Effector memory CD4-positive, alpha-beta T cell (primary cell): ENCODE measurements around the gene BLM.

Experiments
- DNase-seq, 3 donors: peaks; one replicate each; pipeline ENCODE4 v3.0.0-alpha.2; 2020
- H3K27ac ChIP-seq: 2 replicates; pipeline ENCODE4 v1.7.0; 2013; ENCODE audit warnings: mild to moderate bottlenecking, low read length, moderate library complexity; ENCODE audit not compliant: insufficient read depth, poor library complexity, severe bottlenecking
- H3K27me3 ChIP-seq: replicated peaks from 2 replicates; pipeline ENCODE4 v1.7.0; 2013; ENCODE audit warnings: mild to moderate bottlenecking, low read length; ENCODE audit not compliant: insufficient read depth, control insufficient read depth, poor library complexity, severe bottlenecking
- H3K36me3 ChIP-seq: 2 replicates; pipeline ENCODE4 v1.7.0; 2013; ENCODE audit warnings: mild to moderate bottlenecking, low read length, moderate library complexity; ENCODE audit not compliant: control insufficient read depth, insufficient read depth
- H3K4me1 ChIP-seq: 2 replicates; pipeline ENCODE4 v1.7.0; 2013; ENCODE audit warnings: low read length, mild to moderate bottlenecking; ENCODE audit not compliant: control insufficient read depth, insufficient read depth, poor library complexity, severe bottlenecking
- H3K4me3 ChIP-seq: 2 replicates; pipeline ENCODE4 v1.7.0; 2013; ENCODE audit warnings: low read length, low read depth, mild to moderate bottlenecking; ENCODE audit not compliant: insufficient read depth, poor library complexity, severe bottlenecking
- H3K9me3 ChIP-seq: 2 replicates; pipeline ENCODE4 v1.7.0; 2013; ENCODE audit warnings: mild to moderate bottlenecking, low read length, moderate library complexity; ENCODE audit not compliant: control insufficient read depth

BLM gene

GRCh38 chr15:90851940-90852339 is 134.8 kb downstream of the BLM start:
- Histone ChIP-seq H3K27me3 (no peaks in the 10 kb centered on the region), H3K36me3 (no peaks in the 10 kb centered on the region), H3K4me1 (peaks cover 47% of the 10 kb centered on the region), H3K27ac (peak overlapping the region; percentile 60), H3K4me3 (no peak overlapping the region), H3K9me3 (no peaks in the 10 kb centered on the region)
- no peak for DNase-seq

GRCh38 chr15:90855139-90855538 is 138.0 kb downstream of the BLM start:
- Histone ChIP-seq H3K36me3 (no peaks in the 10 kb centered on the region), H3K4me1 (peaks cover 61% of the 10 kb centered on the region), H3K9me3 (no peaks in the 10 kb centered on the region), H3K27me3 (no peaks in the 10 kb centered on the region), H3K27ac (no peak overlapping the region), H3K4me3 (no peak overlapping the region)
- DNase-seq, result no peak

GRCh38 chr15:90857337-90857736 is 140.2 kb downstream of the BLM start:
- no peak overlapping the region for H3K4me3 ChIP-seq
- no peak for DNase-seq
- no peaks in the 10 kb centered on the region for H3K36me3 ChIP-seq
- peak overlapping the region; percentile 71 for H3K27ac ChIP-seq
- no peaks in the 10 kb centered on the region for H3K27me3 ChIP-seq
- peaks cover 43% of the 10 kb centered on the region for H3K4me1 ChIP-seq
- no peaks in the 10 kb centered on the region for H3K9me3 ChIP-seq

- DNase-seq, result no peak
- Histone ChIP-seq H3K4me3 (no peak overlapping the region), H3K36me3 (no peaks in the 10 kb centered on the region), H3K27ac (peak overlapping the region; percentile 71), H3K9me3 (no peaks in the 10 kb centered on the region), H3K4me1 (peaks cover 36% of the 10 kb centered on the region), H3K27me3 (no peaks in the 10 kb centered on the region)
Measured at GRCh38 chr15:90857883-90858443, 140.8 kb downstream of the BLM start.

- no peak overlapping the region for H3K27ac ChIP-seq
- H3K4me3 ChIP-seq, result no peak overlapping the region
- H3K36me3 ChIP-seq, result no peaks in the 10 kb centered on the region
- DNase-seq, result no peak
- peaks cover 30% of the 10 kb centered on the region for H3K4me1 ChIP-seq
- H3K27me3 ChIP-seq, result no peaks in the 10 kb centered on the region
- H3K9me3 ChIP-seq, result no peaks in the 10 kb centered on the region
Measured at GRCh38 chr15:90859234-90860131, 142.3 kb downstream of the BLM start.

GRCh38 chr15:90860450-90860849 is 143.3 kb downstream of the BLM start:
- H3K4me3 ChIP-seq, result no peak overlapping the region
- H3K27me3 ChIP-seq, result no peaks in the 10 kb centered on the region
- no peak overlapping the region for H3K27ac ChIP-seq
- H3K4me1 ChIP-seq, result peaks cover 25% of the 10 kb centered on the region
- no peaks in the 10 kb centered on the region for H3K36me3 ChIP-seq
- no peaks in the 10 kb centered on the region for H3K9me3 ChIP-seq
- DNase-seq, result no peak

- DNase-seq, result no peak
- no peak overlapping the region for H3K4me3 ChIP-seq
- H3K4me1 ChIP-seq, result peaks cover 22% of the 10 kb centered on the region
- H3K36me3 ChIP-seq, result no peaks in the 10 kb centered on the region
- no peaks in the 10 kb centered on the region for H3K27me3 ChIP-seq
- no peaks in the 10 kb centered on the region for H3K9me3 ChIP-seq
- no peak overlapping the region for H3K27ac ChIP-seq
Measured at GRCh38 chr15:90860942-90861675, 144.0 kb downstream of the BLM start.

GRCh38 chr15:90862487-90862886 is 145.3 kb downstream of the BLM start:
- Histone ChIP-seq H3K27me3 (no peaks in the 10 kb centered on the region), H3K9me3 (no peaks in the 10 kb centered on the region), H3K4me1 (peaks cover 9% of the 10 kb centered on the region), H3K4me3 (no peak overlapping the region), H3K27ac (no peak overlapping the region), H3K36me3 (no peaks in the 10 kb centered on the region)
- no peak for DNase-seq

GRCh38 chr15:90862964-90863778 is 146.0 kb downstream of the BLM start:
- no peaks in the 10 kb centered on the region for H3K36me3 ChIP-seq
- no peak overlapping the region for H3K27ac ChIP-seq
- H3K4me3 ChIP-seq, result no peak overlapping the region
- no peaks in the 10 kb centered on the region for H3K27me3 ChIP-seq
- peaks cover 6% of the 10 kb centered on the region for H3K4me1 ChIP-seq
- no peak for DNase-seq
- no peaks in the 10 kb centered on the region for H3K9me3 ChIP-seq
